Stimulated activated CD4-positive, alpha-beta T cell treated with anti-CD3 and anti-CD28 coated beads, TNF-alpha, amount 100 ng/mL, for 1 hour (primary cell): Measurements from ENCODE around the gene NTSR2.

Experiments used
- DNase-seq, 3 donors: peaks; one replicate each; pipeline ENCODE4 v3.0.0-alpha.2; 2020; ENCODE audit warnings: low read depth in 3 of 3, low spot score in 1 of 3

NTSR2 gene

GRCh38 chr2:11658208-11659114 is 11.5 kb downstream of the NTSR2 start:
- DNase-seq: no peak

- DNase-seq: no peak
These were observed 12.3 kb downstream of the NTSR2 start for GRCh38 chr2:11657646-11658045.

- DNase-seq: no peak
These were observed 12.8 kb downstream of the NTSR2 start for GRCh38 chr2:11657195-11657594.

GRCh38 chr2:11656671-11657101 is 13.3 kb downstream of the NTSR2 start:
- DNase-seq: no peak

GRCh38 chr2:11656252-11656651 is 13.7 kb downstream of the NTSR2 start:
- no peak for DNase-seq

- DNase-seq: no peak
These were observed 14.5 kb downstream of the NTSR2 start for GRCh38 chr2:11655495-11655894.

- no peak for DNase-seq
These were observed 17.4 kb downstream of the NTSR2 start for GRCh38 chr2:11652553-11652952.

GRCh38 chr2:11651856-11652548 is 18.0 kb downstream of the NTSR2 start:
- no peak for DNase-seq

GRCh38 chr2:11649093-11649492 is 20.9 kb downstream of the NTSR2 start:
- DNase-seq: no peak

GRCh38 chr2:11647834-11648600 is 22.0 kb downstream of the NTSR2 start:
- DNase-seq: no peak

GRCh38 chr2:11646530-11646929 is 23.5 kb downstream of the NTSR2 start:
- DNase-seq: no peak

- no peak for DNase-seq
These were observed 25.7 kb downstream of the NTSR2 start for GRCh38 chr2:11644293-11644692.

GRCh38 chr2:11642972-11643371 is 27.0 kb downstream of the NTSR2 start:
- no peak for DNase-seq

GRCh38 chr2:11640132-11640531 is 29.9 kb downstream of the NTSR2 start:
- DNase-seq: no peak

- DNase-seq: no peak
These were observed 30.5 kb downstream of the NTSR2 start for GRCh38 chr2:11639503-11639902.

GRCh38 chr2:11637546-11637945 is 32.4 kb downstream of the NTSR2 start:
- no peak for DNase-seq

GRCh38 chr2:11636593-11637295 is 33.3 kb downstream of the NTSR2 start:
- DNase-seq: no peak

- no peak for DNase-seq
These were observed 34.9 kb downstream of the NTSR2 start for GRCh38 chr2:11635141-11635540.

- DNase-seq: no peak
These were observed 35.4 kb downstream of the NTSR2 start for GRCh38 chr2:11634584-11634983.

- DNase-seq: no peak
These were observed 36.0 kb downstream of the NTSR2 start for GRCh38 chr2:11633923-11634478.

GRCh38 chr2:11631462-11631861 is 38.5 kb downstream of the NTSR2 start:
- no peak for DNase-seq
